ENCODE data around the gene SRRM3. TPM values are rescaled to one million over a fixed set of nuclear protein-coding genes. Genes with fewer than 3 reads are reported as not detected.

The SRRM3 gene
- polyA plus RNA-seq, 1 of the 3 experiments (the other 2 are of a cell fraction): 2.7 TPM

DNA sequence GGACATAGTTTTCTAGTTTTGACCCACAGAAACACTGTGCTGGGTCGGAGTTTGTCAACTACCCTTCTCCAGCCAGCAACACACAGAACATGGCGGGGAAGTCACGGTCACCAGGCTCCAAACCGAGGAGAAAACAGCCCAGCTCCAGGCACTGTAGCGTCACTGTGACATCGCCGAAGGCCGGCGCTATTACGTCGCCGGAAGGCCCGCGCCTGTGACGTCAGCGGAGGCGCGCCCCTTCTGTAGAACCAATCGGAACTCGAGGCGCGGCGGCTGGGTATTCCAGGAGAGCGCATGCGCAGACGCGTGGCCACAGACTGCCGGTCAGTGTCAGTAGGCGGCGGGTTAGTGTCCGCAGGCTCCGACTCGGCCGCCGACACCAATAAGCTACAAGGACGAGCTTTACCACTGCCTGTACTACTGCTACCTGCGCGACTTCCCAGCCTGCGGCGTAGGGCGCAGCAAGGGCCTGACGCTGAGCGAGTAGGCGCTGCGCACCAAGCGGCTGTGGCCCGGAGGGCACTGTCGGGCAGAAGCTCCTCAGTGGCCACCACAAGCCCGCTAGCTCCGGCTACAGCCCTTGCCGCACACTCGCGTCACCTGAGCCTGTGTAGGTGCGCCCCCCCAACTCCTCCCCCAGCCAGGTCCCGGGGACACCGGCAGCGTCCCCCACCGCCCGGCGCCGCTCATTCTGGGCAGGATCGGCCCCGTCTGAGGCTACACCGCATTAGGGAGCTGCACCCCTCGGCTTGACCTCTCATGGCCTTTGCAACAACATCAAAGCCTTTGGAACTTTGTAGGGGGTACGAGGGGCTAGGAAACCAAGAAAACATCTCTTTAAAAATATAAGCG lies 35.1 kb upstream of the SRRM3 start:
- Histone ChIP-seq H3K36me3 (replicated peaks in 1 of 2; ENCODE audit: control insufficient read depth in 1 of 2, insufficient read depth in 2 of 2, low read length in 1 of 2) (no peaks in the 10 kb centered on the region), H3K9me2 (no peaks in the 10 kb centered on the region), H3K9me3 (no peaks in the 10 kb centered on the region), H3K79me2 (ENCODE audit: insufficient read depth) (no peaks in the 10 kb centered on the region), H4K20me1 (ENCODE audit: insufficient read depth) (no peaks in the 10 kb centered on the region), H3K27me3 (ENCODE audit: insufficient read depth) (no peaks in the 10 kb centered on the region), H3K27ac (ENCODE audit: low read depth in 2 of 2, low read length in 1 of 2) (peak overlapping the region; percentile 59 to 70; a peak in 3 of 4 replicates), H3K4me2 (peak overlapping the region; percentile 97), H3K4me1 (ENCODE audit: control insufficient read depth in 1 of 2, insufficient read depth in 2 of 2, low read depth in 1 of 2, low read length in 1 of 2) (peaks cover 0 to 3% of the 10 kb centered on the region in 2 experiments; a peak in 1 of 4 replicates), H3K9ac (peak overlapping the region; percentile 58), H2AFZ (ENCODE audit: low read depth) (peak overlapping the region; percentile 96), H3K4me3 (ENCODE audit: low read depth in 2 of 2, low read length in 1 of 2) (peak overlapping the region; percentile 65 to 69), H3F3A (replicated peaks; ENCODE audit: insufficient read depth) (peaks cover 10% of the 10 kb centered on the region)
- 3% methylated on average over 63 of the region's 67 CpGs for WGBS (ENCODE audit: low lambda C conversion rate)
- DNase-seq: peak; percentile 99
- ChIA-PET POLR2A (interaction anchor here (0.6 to 1.5 kb wide), 12 partner anchors 19 to 302 kb away, joined by 3 to 15 read pairs (median 3); partner anchors contain the start of genes MDH2, STYXL1 and YWHAG), CTCF (interaction anchor here (0.7 to 3.9 kb wide), 9 partner anchors 11 to 187 kb away, joined by 3 to 63 read pairs (median 4); no protein-coding TSS in a partner anchor)
- TF ChIP-seq TAF1 (IDR thresholded peaks at IDR 0.05; ENCODE audit: borderline replicate concordance, low read depth, low read length) (peak; percentile 64; the same call in 1 of the 2 replicates), RAD21 (IDR thresholded peaks at IDR 0.05; ENCODE audit: low read length) (peak; percentile 27), TEAD4 (IDR thresholded peaks at IDR 0.05; ENCODE audit: borderline replicate concordance, insufficient read depth) (no peak), POLR2AphosphoS5 (IDR thresholded peaks at IDR 0.05; ENCODE audit: low read depth, low read length) (peak; percentile 80), CHD2 (IDR thresholded peaks at IDR 0.05; ENCODE audit: low read length, partially characterized antibody) (peak; percentile 61), ELF1 (IDR thresholded peaks at IDR 0.05) (peak; percentile 20; the same call in 1 of the 2 replicates), RXRA (IDR thresholded peaks at IDR 0.05; ENCODE audit: borderline replicate concordance, low read depth) (no peak), MXI1 (IDR thresholded peaks at IDR 0.05; ENCODE audit: low read depth, low read length) (peak; percentile 88), JUND (IDR thresholded peaks at IDR 0.05) (no peak), SMC3 (IDR thresholded peaks at IDR 0.05; ENCODE audit: low read depth, low read length) (peak; percentile 17; the same call in 1 of the 2 replicates), RCOR1 (IDR thresholded peaks at IDR 0.05; ENCODE audit: low read length) (no peak; the same call in 1 of the 2 replicates), EZH2phosphoT487 (IDR thresholded peaks at IDR 0.05; ENCODE audit: borderline replicate concordance, low read depth) (no peak), SIN3A (IDR thresholded peaks at IDR 0.05; ENCODE audit: borderline replicate concordance, low read depth, low read length) (peak; percentile 18; the same call in 1 of the 2 replicates), FOXJ3 (CRISPR knock-in tag; IDR thresholded peaks at IDR 0.05) (no peak), MEF2A (IDR thresholded peaks at IDR 0.05; ENCODE audit: borderline replicate concordance, low read depth) (no peak), FOSL2 (IDR thresholded peaks at IDR 0.05; ENCODE audit: borderline replicate concordance, low read depth) (no peak), TCF12 (IDR thresholded peaks at IDR 0.05) (no peak), NFIC (IDR thresholded peaks at IDR 0.05; ENCODE audit: borderline replicate concordance) (no peak), FOXM1 (IDR thresholded peaks at IDR 0.05; ENCODE audit: low read depth) (no peak)
- TF ChIP-seq, protein P1, sequence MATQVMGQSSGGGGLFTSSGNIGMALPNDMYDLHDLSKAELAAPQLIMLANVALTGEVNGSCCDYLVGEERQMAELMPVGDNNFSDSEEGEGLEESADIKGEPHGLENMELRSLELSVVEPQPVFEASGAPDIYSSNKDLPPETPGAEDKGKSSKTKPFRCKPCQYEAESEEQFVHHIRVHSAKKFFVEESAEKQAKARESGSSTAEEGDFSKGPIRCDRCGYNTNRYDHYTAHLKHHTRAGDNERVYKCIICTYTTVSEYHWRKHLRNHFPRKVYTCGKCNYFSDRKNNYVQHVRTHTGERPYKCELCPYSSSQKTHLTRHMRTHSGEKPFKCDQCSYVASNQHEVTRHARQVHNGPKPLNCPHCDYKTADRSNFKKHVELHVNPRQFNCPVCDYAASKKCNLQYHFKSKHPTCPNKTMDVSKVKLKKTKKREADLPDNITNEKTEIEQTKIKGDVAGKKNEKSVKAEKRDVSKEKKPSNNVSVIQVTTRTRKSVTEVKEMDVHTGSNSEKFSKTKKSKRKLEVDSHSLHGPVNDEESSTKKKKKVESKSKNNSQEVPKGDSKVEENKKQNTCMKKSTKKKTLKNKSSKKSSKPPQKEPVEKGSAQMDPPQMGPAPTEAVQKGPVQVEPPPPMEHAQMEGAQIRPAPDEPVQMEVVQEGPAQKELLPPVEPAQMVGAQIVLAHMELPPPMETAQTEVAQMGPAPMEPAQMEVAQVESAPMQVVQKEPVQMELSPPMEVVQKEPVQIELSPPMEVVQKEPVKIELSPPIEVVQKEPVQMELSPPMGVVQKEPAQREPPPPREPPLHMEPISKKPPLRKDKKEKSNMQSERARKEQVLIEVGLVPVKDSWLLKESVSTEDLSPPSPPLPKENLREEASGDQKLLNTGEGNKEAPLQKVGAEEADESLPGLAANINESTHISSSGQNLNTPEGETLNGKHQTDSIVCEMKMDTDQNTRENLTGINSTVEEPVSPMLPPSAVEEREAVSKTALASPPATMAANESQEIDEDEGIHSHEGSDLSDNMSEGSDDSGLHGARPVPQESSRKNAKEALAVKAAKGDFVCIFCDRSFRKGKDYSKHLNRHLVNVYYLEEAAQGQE (IDR thresholded peaks at IDR 0.05; ENCODE audit: low read depth, low read length): no peak
- TF ChIP-seq, protein P2, sequence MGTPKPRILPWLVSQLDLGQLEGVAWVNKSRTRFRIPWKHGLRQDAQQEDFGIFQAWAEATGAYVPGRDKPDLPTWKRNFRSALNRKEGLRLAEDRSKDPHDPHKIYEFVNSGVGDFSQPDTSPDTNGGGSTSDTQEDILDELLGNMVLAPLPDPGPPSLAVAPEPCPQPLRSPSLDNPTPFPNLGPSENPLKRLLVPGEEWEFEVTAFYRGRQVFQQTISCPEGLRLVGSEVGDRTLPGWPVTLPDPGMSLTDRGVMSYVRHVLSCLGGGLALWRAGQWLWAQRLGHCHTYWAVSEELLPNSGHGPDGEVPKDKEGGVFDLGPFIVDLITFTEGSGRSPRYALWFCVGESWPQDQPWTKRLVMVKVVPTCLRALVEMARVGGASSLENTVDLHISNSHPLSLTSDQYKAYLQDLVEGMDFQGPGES (IDR thresholded peaks at IDR 0.05; ENCODE audit: low read depth, low read length): no peak
- TF ChIP-seq, protein P3, sequence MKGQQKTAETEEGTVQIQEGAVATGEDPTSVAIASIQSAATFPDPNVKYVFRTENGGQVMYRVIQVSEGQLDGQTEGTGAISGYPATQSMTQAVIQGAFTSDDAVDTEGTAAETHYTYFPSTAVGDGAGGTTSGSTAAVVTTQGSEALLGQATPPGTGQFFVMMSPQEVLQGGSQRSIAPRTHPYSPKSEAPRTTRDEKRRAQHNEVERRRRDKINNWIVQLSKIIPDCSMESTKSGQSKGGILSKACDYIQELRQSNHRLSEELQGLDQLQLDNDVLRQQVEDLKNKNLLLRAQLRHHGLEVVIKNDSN (IDR thresholded peaks at IDR 0.05; ENCODE audit: borderline replicate concordance, low read depth): peak; percentile 29; the same call in 1 of the 2 replicates
- TF ChIP-seq, protein P4, sequence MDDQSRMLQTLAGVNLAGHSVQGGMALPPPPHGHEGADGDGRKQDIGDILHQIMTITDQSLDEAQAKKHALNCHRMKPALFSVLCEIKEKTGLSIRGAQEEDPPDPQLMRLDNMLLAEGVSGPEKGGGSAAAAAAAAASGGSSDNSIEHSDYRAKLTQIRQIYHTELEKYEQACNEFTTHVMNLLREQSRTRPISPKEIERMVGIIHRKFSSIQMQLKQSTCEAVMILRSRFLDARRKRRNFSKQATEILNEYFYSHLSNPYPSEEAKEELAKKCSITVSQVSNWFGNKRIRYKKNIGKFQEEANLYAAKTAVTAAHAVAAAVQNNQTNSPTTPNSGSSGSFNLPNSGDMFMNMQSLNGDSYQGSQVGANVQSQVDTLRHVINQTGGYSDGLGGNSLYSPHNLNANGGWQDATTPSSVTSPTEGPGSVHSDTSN (IDR thresholded peaks at IDR 0.05): no peak
- TF ChIP-seq, protein P5, sequence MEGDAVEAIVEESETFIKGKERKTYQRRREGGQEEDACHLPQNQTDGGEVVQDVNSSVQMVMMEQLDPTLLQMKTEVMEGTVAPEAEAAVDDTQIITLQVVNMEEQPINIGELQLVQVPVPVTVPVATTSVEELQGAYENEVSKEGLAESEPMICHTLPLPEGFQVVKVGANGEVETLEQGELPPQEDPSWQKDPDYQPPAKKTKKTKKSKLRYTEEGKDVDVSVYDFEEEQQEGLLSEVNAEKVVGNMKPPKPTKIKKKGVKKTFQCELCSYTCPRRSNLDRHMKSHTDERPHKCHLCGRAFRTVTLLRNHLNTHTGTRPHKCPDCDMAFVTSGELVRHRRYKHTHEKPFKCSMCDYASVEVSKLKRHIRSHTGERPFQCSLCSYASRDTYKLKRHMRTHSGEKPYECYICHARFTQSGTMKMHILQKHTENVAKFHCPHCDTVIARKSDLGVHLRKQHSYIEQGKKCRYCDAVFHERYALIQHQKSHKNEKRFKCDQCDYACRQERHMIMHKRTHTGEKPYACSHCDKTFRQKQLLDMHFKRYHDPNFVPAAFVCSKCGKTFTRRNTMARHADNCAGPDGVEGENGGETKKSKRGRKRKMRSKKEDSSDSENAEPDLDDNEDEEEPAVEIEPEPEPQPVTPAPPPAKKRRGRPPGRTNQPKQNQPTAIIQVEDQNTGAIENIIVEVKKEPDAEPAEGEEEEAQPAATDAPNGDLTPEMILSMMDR (IDR thresholded peaks at IDR 0.05): peak; percentile 28; the same call in 1 of the 2 replicates
